Mesendoderm (in vitro differentiated cells): ENCODE results near the gene ATXN10.
A peak's percentile ranks its signal among the peaks of the same experiment; 100 is the strongest.

Experiments used
- DNase-seq: peaks from one replicate; pipeline ENCODE4 v3.0.0; 2013
- H2AK5ac ChIP-seq: 2 replicates; pipeline ENCODE4 v1.6.1; 2013; ENCODE audit warnings: low read length, inconsistent platforms
- H2BK120ac ChIP-seq: 2 replicates; pipeline ENCODE4 v1.6.1; 2013; ENCODE audit warnings: low read depth, mild to moderate bottlenecking, low read length, moderate library complexity, mixed read lengths
- H2BK15ac ChIP-seq: replicated peaks from 2 replicates; pipeline ENCODE4 v1.6.1; 2013; ENCODE audit warnings: low read depth, mild to moderate bottlenecking, moderate library complexity
- H2BK5ac ChIP-seq: 2 replicates; pipeline ENCODE4 v1.6.1; 2013; ENCODE audit warnings: low read length, inconsistent platforms
- H3K18ac ChIP-seq: 2 replicates; pipeline ENCODE4 v1.6.1; 2013; ENCODE audit warnings: mild to moderate bottlenecking, low read length, mixed read lengths
- H3K23ac ChIP-seq: one replicate; pipeline ENCODE4 v1.6.1; 2013; ENCODE audit warnings: low read length
- H3K27ac ChIP-seq: 2 replicates; pipeline ENCODE4 v1.5.1; 2013; ENCODE audit warnings: low read depth, mild to moderate bottlenecking, inconsistent platforms, low read length, moderate library complexity
- H3K27me3 ChIP-seq: 2 replicates; pipeline ENCODE4 v1.6.1; 2013; ENCODE audit warnings: low read length, control low read depth, mild to moderate bottlenecking, inconsistent platforms; ENCODE audit not compliant: insufficient read depth, poor library complexity
- H3K36me3 ChIP-seq: 2 replicates; pipeline ENCODE4 v1.6.1; 2013; ENCODE audit warnings: low read length, inconsistent platforms; ENCODE audit not compliant: control insufficient read depth, insufficient read depth
- H3K4ac ChIP-seq: one replicate; pipeline ENCODE4 v1.6.1; 2013; ENCODE audit warnings: low read depth, mild to moderate bottlenecking, low read length, moderate library complexity
- H3K4me1 ChIP-seq: 2 replicates; pipeline ENCODE4 v1.6.1; 2013; ENCODE audit warnings: low read depth, low read length, inconsistent platforms; ENCODE audit not compliant: control insufficient read depth
- H3K4me2 ChIP-seq: 2 replicates; pipeline ENCODE4 v1.6.1; 2013; ENCODE audit warnings: low read length
- H3K4me3 ChIP-seq: 2 replicates; pipeline ENCODE4 v1.5.1; 2013; ENCODE audit warnings: mild to moderate bottlenecking, low read length
- H3K56ac ChIP-seq: one replicate; pipeline ENCODE4 v1.6.1; 2013; ENCODE audit warnings: low read length
- H3K79me1 ChIP-seq: 2 replicates; pipeline ENCODE4 v1.6.1; 2013; ENCODE audit warnings: low read length, inconsistent platforms
- H3K79me2 ChIP-seq: 2 replicates; pipeline ENCODE4 v1.6.1; 2013; ENCODE audit warnings: mild to moderate bottlenecking, low read length; ENCODE audit not compliant: control insufficient read depth, insufficient read depth
- H3K9ac ChIP-seq: 2 replicates; pipeline ENCODE4 v1.6.1; 2013; ENCODE audit warnings: low read length, inconsistent platforms
- H4K5ac ChIP-seq: one replicate; pipeline ENCODE4 v1.6.1; 2013; ENCODE audit warnings: low read length
- H4K8ac ChIP-seq: one replicate; pipeline ENCODE4 v1.6.1; 2013; ENCODE audit warnings: low read depth, mild to moderate bottlenecking, control low read depth, low read length, moderate library complexity
- WGBS: extraction: QIAGEN DNeasy Blood & Tissue Kit; methylation state at CpG from one replicate; pipeline ENCODE4 v1.1.7; 2013; ENCODE audit warnings: low lambda C conversion rate, missing lambda C conversion rate; ENCODE audit not compliant: insufficient coverage; ENCODE audit errors: extremely low coverage; 5-methylcytosine and 5-hydroxymethylcytosine counted together

Gene ATXN10

GRCh38 chr22:45777852-45778375 is 106.3 kb downstream of the ATXN10 start:
- peaks cover 4% of the 10 kb centered on the region for H3K79me1 ChIP-seq
- H3K27me3 ChIP-seq: no peaks in the 10 kb centered on the region
- no peak overlapping the region for H3K4me2 ChIP-seq
- no peak overlapping the region for H3K23ac ChIP-seq
- H3K27ac ChIP-seq: no peak overlapping the region
- H3K36me3 ChIP-seq: no peaks in the 10 kb centered on the region
- no peak overlapping the region for H2AK5ac ChIP-seq
- no peaks in the 10 kb centered on the region for H3K79me2 ChIP-seq
- no peak overlapping the region for H4K5ac ChIP-seq
- no peak overlapping the region for H4K8ac ChIP-seq
- no peak overlapping the region for H2BK120ac ChIP-seq
- H3K18ac ChIP-seq: no peak overlapping the region
- no peak overlapping the region for H2BK15ac ChIP-seq
- no peak overlapping the region for H3K9ac ChIP-seq
- no peak overlapping the region for H3K4ac ChIP-seq
- H3K4me3 ChIP-seq: no peak overlapping the region
- WGBS: no CpG with 5 or more reads among the region's 3 CpGs
- no peak overlapping the region for H2BK5ac ChIP-seq
- no peak for DNase-seq
- H3K4me1 ChIP-seq: no peaks in the 10 kb centered on the region
- no peak overlapping the region for H3K56ac ChIP-seq

- H3K27ac ChIP-seq: no peak overlapping the region
- DNase-seq: no peak
Observed at GRCh38 chr22:45781459-45781858, 109.8 kb downstream of the ATXN10 start.

GRCh38 chr22:45781966-45782365 is 110.3 kb downstream of the ATXN10 start:
- no peak overlapping the region for H2AK5ac ChIP-seq
- no peak overlapping the region for H3K4me2 ChIP-seq
- H3K18ac ChIP-seq: no peak overlapping the region
- no CpG with 5 or more reads among the region's 6 CpGs for WGBS
- H3K79me2 ChIP-seq: peaks cover 2% of the 10 kb centered on the region
- no peak overlapping the region for H3K27ac ChIP-seq
- no peak overlapping the region for H3K4ac ChIP-seq
- no peaks in the 10 kb centered on the region for H3K27me3 ChIP-seq
- no peaks in the 10 kb centered on the region for H3K36me3 ChIP-seq
- no peak overlapping the region for H3K23ac ChIP-seq
- H4K8ac ChIP-seq: no peak overlapping the region
- no peaks in the 10 kb centered on the region for H3K4me1 ChIP-seq
- H3K56ac ChIP-seq: no peak overlapping the region
- H3K9ac ChIP-seq: no peak overlapping the region
- H2BK120ac ChIP-seq: no peak overlapping the region
- H4K5ac ChIP-seq: no peak overlapping the region
- no peak overlapping the region for H2BK5ac ChIP-seq
- H3K4me3 ChIP-seq: no peak overlapping the region
- no peak for DNase-seq
- no peak overlapping the region for H2BK15ac ChIP-seq
- peaks cover 15% of the 10 kb centered on the region for H3K79me1 ChIP-seq

More at GRCh38 chr22:45781459-45781858, 109.8 kb downstream of the ATXN10 start:
- H3K27me3 ChIP-seq: no peaks in the 10 kb centered on the region
- H2BK5ac ChIP-seq: no peak overlapping the region
- no peak overlapping the region for H3K23ac ChIP-seq
- H3K4me2 ChIP-seq: no peak overlapping the region
- no peak overlapping the region for H2BK120ac ChIP-seq
- H3K9ac ChIP-seq: no peak overlapping the region
- H4K8ac ChIP-seq: no peak overlapping the region
- no peak overlapping the region for H4K5ac ChIP-seq
- H3K4me3 ChIP-seq: no peak overlapping the region
- H3K4ac ChIP-seq: no peak overlapping the region
- peaks cover 15% of the 10 kb centered on the region for H3K79me1 ChIP-seq
- no peak overlapping the region for H2AK5ac ChIP-seq
- H3K79me2 ChIP-seq: peaks cover 2% of the 10 kb centered on the region
- H3K36me3 ChIP-seq: no peaks in the 10 kb centered on the region
- H2BK15ac ChIP-seq: no peak overlapping the region
- no peak overlapping the region for H3K56ac ChIP-seq
- H3K18ac ChIP-seq: no peak overlapping the region
- no peaks in the 10 kb centered on the region for H3K4me1 ChIP-seq
- no CpG with 5 or more reads among the region's 3 CpGs for WGBS

GRCh38 chr22:45783021-45783420 is 111.4 kb downstream of the ATXN10 start:
- WGBS: no CpG with 5 or more reads among the region's 3 CpGs
- no peak overlapping the region for H4K8ac ChIP-seq

GRCh38 chr22:45783690-45784089 is 112.1 kb downstream of the ATXN10 start:
- H3K4me3 ChIP-seq: no peak overlapping the region
- H3K79me2 ChIP-seq: peaks cover 2% of the 10 kb centered on the region
- H3K36me3 ChIP-seq: no peaks in the 10 kb centered on the region
- no peak for DNase-seq
- no peak overlapping the region for H2BK15ac ChIP-seq
- H3K9ac ChIP-seq: no peak overlapping the region
- no peak overlapping the region for H3K18ac ChIP-seq
- H3K4ac ChIP-seq: no peak overlapping the region
- H3K4me1 ChIP-seq: no peaks in the 10 kb centered on the region
- no peak overlapping the region for H2BK5ac ChIP-seq
- no peak overlapping the region for H2AK5ac ChIP-seq
- no peak overlapping the region for H3K27ac ChIP-seq
- H4K5ac ChIP-seq: no peak overlapping the region
- peak overlapping the region; percentile 42 for H3K56ac ChIP-seq
- no peak overlapping the region for H2BK120ac ChIP-seq
- H3K4me2 ChIP-seq: no peak overlapping the region
- WGBS: no CpG with 5 or more reads among the region's 6 CpGs
- H3K23ac ChIP-seq: no peak overlapping the region
- H3K79me1 ChIP-seq: peaks cover 15% of the 10 kb centered on the region
- H4K8ac ChIP-seq: no peak overlapping the region
- H3K27me3 ChIP-seq: no peaks in the 10 kb centered on the region

More at GRCh38 chr22:45783021-45783420, 111.4 kb downstream of the ATXN10 start:
- no peak overlapping the region for H4K5ac ChIP-seq
- H3K4ac ChIP-seq: no peak overlapping the region
- no peak overlapping the region for H3K18ac ChIP-seq
- no peak overlapping the region for H2BK120ac ChIP-seq
- no peak overlapping the region for H3K23ac ChIP-seq
- H3K27ac ChIP-seq: no peak overlapping the region
- H3K4me2 ChIP-seq: no peak overlapping the region
- H3K56ac ChIP-seq: no peak overlapping the region
- H2BK15ac ChIP-seq: no peak overlapping the region
- no peak overlapping the region for H2AK5ac ChIP-seq
- H3K4me1 ChIP-seq: no peaks in the 10 kb centered on the region
- no peak for DNase-seq
- H3K79me2 ChIP-seq: peaks cover 2% of the 10 kb centered on the region
- no peak overlapping the region for H2BK5ac ChIP-seq
- H3K36me3 ChIP-seq: no peaks in the 10 kb centered on the region
- H3K27me3 ChIP-seq: no peaks in the 10 kb centered on the region
- peaks cover 13% of the 10 kb centered on the region for H3K79me1 ChIP-seq
- no peak overlapping the region for H3K9ac ChIP-seq
- no peak overlapping the region for H3K4me3 ChIP-seq
